Measurements from ENCODE around the gene TDP1. TPM values are rescaled to one million over a fixed set of nuclear protein-coding genes. Genes with fewer than 3 reads are reported as not detected.

The TDP1 gene
- total and polyA plus RNA-seq, 2 donors (not counting 1 experiment from before 2014, with no cell fraction given) = 20.5 to 55.9 TPM

DNA sequence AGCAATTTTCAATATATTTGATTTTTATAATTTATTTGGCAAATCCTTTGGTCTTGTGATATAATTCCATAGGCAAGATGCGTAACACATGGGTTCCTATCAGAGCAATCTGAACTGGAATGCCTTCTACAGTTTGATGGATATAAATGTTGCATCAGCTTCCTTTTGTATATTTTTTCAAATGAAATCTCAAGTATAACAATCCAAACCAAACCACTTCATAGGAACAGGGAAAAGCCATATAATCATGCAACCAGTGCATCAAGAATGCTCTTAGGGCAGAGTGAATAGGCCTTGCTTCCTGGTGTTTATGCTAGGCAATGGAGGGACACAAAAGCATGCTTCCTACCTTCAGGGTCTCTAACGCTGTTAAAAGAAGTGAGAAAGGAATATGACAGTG is 35.7 kb upstream of the TDP1 start:
- Mint-ChIP-seq H3K9me3 (ENCODE audit: insufficient read depth) (no peaks in the 10 kb centered on the region), H3K4me1 (peaks cover 2% of the 10 kb centered on the region), H3K4me3 (no peak overlapping the region), H3K27me3 (peaks cover 1% of the 10 kb centered on the region), H3K27ac (no peak overlapping the region)
- WGBS (ENCODE audit: insufficient coverage) = 86% methylated on average over 1 of the region's 2 CpGs
- Histone ChIP-seq H3K79me2 (ENCODE audit: control insufficient read depth, insufficient read depth, low read length) (no peaks in the 10 kb centered on the region), H4K20me1 (ENCODE audit: control insufficient read depth, insufficient read depth, low read length, poor library complexity, severe bottlenecking) (no peaks in the 10 kb centered on the region), H3K27ac (ENCODE audit: low read length in 2 of 2) (no peak overlapping the region), H2AFZ (ENCODE audit: insufficient read depth, low read depth, low read length, poor library complexity, severe bottlenecking) (no peak overlapping the region), H3K9ac (ENCODE audit: low read length) (no peak overlapping the region), H3K27me3 (replicated peaks in 1 of 4; ENCODE audit: control extremely low read depth in 1 of 4, control insufficient read depth in 3 of 4, insufficient read depth in 4 of 4, low read length in 3 of 4) (no peaks in the 10 kb centered on the region), H3K9me3 (ENCODE audit: control extremely low read depth in 1 of 3, control insufficient read depth in 2 of 3, insufficient read depth in 1 of 3, low read length in 2 of 3) (no peaks in the 10 kb centered on the region), H3K4me1 (ENCODE audit: control insufficient read depth in 2 of 2, insufficient read depth in 2 of 2, low read length in 2 of 2) (no peaks in the 10 kb centered on the region), H3K4me3 (ENCODE audit: control extremely low read depth in 1 of 5, extremely low read depth in 1 of 5, insufficient read depth in 1 of 5, low read depth in 2 of 5, low read length in 4 of 5) (no peak overlapping the region), H3K36me3 (replicated peaks in 1 of 2; ENCODE audit: control extremely low read depth in 1 of 2, control insufficient read depth in 1 of 2, extremely low read depth in 1 of 2, insufficient read depth in 2 of 2, low read length in 1 of 2) (no peaks in the 10 kb centered on the region), H3K4me2 (replicated peaks; ENCODE audit: low read depth, low read length, poor library complexity, severe bottlenecking) (no peak overlapping the region)
- DNase-seq (no peak), ATAC-seq (ENCODE audit: low read depth) (no peak)
- TF ChIP-seq, protein P1, sequence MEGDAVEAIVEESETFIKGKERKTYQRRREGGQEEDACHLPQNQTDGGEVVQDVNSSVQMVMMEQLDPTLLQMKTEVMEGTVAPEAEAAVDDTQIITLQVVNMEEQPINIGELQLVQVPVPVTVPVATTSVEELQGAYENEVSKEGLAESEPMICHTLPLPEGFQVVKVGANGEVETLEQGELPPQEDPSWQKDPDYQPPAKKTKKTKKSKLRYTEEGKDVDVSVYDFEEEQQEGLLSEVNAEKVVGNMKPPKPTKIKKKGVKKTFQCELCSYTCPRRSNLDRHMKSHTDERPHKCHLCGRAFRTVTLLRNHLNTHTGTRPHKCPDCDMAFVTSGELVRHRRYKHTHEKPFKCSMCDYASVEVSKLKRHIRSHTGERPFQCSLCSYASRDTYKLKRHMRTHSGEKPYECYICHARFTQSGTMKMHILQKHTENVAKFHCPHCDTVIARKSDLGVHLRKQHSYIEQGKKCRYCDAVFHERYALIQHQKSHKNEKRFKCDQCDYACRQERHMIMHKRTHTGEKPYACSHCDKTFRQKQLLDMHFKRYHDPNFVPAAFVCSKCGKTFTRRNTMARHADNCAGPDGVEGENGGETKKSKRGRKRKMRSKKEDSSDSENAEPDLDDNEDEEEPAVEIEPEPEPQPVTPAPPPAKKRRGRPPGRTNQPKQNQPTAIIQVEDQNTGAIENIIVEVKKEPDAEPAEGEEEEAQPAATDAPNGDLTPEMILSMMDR (IDR thresholded peaks at IDR 0.05) = no peak
- no peak for TF ChIP-seq EZH2 (IDR thresholded peaks at IDR 0.05; ENCODE audit: borderline replicate concordance, insufficient read depth, low read depth, low read length, poor library complexity, severe bottlenecking)
- intact Hi-C loops (cut with micrococcal nuclease) = no loop called here
- POLR2A ChIA-PET = no interaction called here
- CTCF ChIA-PET = interaction anchor here (1.3 to 4.0 kb wide), 3 partner anchors 9 to 893 kb away, joined by 3 to 12 read pairs (median 5); no protein-coding TSS in a partner anchor

DNA sequence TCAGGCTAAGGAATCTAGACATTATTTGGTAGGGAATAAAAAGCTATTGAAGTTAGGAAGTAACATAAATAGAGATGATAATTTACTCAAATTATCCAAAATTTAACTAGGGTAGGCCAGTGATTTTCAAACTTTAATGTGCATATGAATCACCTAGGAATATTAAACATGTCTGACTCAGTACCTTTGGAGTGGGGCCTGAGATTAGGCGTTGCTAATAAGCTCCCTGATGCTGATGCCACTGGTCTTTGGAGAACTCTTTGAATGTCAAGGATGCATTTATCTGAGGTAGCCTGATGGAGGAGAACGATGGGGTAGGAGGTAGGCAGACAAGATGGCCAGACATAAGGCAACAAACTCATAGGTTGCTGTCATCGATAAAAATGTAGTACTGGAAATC is 34.4 kb upstream of the TDP1 start:
- H3K27me3 Mint-ChIP-seq = no peaks in the 10 kb centered on the region
- H3K9me3 Mint-ChIP-seq (ENCODE audit: insufficient read depth) = no peaks in the 10 kb centered on the region
- H3K79me2 ChIP-seq (ENCODE audit: control insufficient read depth, insufficient read depth, low read length) = no peaks in the 10 kb centered on the region
- H4K20me1 ChIP-seq (ENCODE audit: control insufficient read depth, insufficient read depth, low read length, poor library complexity, severe bottlenecking) = no peaks in the 10 kb centered on the region
- H3K27ac ChIP-seq (ENCODE audit: low read length in 2 of 2) = no peak overlapping the region
- H3K4me1 ChIP-seq (ENCODE audit: control insufficient read depth in 2 of 2, insufficient read depth in 2 of 2, low read length in 2 of 2) = no peaks in the 10 kb centered on the region
- no peaks in the 10 kb centered on the region for H3K36me3 ChIP-seq (replicated peaks in 1 of 2; ENCODE audit: control extremely low read depth in 1 of 2, control insufficient read depth in 1 of 2, extremely low read depth in 1 of 2, insufficient read depth in 2 of 2, low read length in 1 of 2)
- no peak overlapping the region for H3K27ac Mint-ChIP-seq
- no peak overlapping the region for H3K4me2 ChIP-seq (replicated peaks; ENCODE audit: low read depth, low read length, poor library complexity, severe bottlenecking)
- no peaks in the 10 kb centered on the region for H3K4me1 Mint-ChIP-seq
- H2AFZ ChIP-seq (ENCODE audit: insufficient read depth, low read depth, low read length, poor library complexity, severe bottlenecking) = no peak overlapping the region
- intact Hi-C loops (cut with micrococcal nuclease) = no loop called here
- H3K9ac ChIP-seq (ENCODE audit: low read length) = no peak overlapping the region
- POLR2A ChIA-PET = no interaction called here
- 94% methylated on average over 3 of the region's 3 CpGs for WGBS (ENCODE audit: insufficient coverage)
- H3K9me3 ChIP-seq (ENCODE audit: control extremely low read depth in 1 of 3, control insufficient read depth in 2 of 3, insufficient read depth in 1 of 3, low read length in 2 of 3) = no peaks in the 10 kb centered on the region
- ATAC-seq (ENCODE audit: low read depth) (no peak), DNase-seq (no peak)
- TF ChIP-seq, protein P1 (IDR thresholded peaks at IDR 0.05) = no peak
- no peak for TF ChIP-seq EZH2 (IDR thresholded peaks at IDR 0.05; ENCODE audit: borderline replicate concordance, insufficient read depth, low read depth, low read length, poor library complexity, severe bottlenecking)
- no peak overlapping the region for H3K4me3 ChIP-seq (ENCODE audit: control extremely low read depth in 1 of 5, extremely low read depth in 1 of 5, insufficient read depth in 1 of 5, low read depth in 2 of 5, low read length in 4 of 5)
- H3K27me3 ChIP-seq (replicated peaks in 1 of 4; ENCODE audit: control extremely low read depth in 1 of 4, control insufficient read depth in 3 of 4, insufficient read depth in 4 of 4, low read length in 3 of 4) = no peaks in the 10 kb centered on the region
- no peak overlapping the region for H3K4me3 Mint-ChIP-seq
- CTCF ChIA-PET = interaction anchor here (0.6 to 4.0 kb wide), 2 partner anchors 873 to 894 kb away, joined by 3 to 12 read pairs; no protein-coding TSS in a partner anchor

All from B cell (primary cell).